Gastrocnemius medialis (tissue), 4 donors: ENCODE results near the gene RLN3. TPM values are rescaled to one million over a fixed set of nuclear protein-coding genes. Genes with fewer than 3 reads are reported as not detected.
"Not testable (repeated sequence)": the region's sequence is repeated elsewhere in the genome, so short reads cannot be mapped to it uniquely, and the experiment has no call there.

ENCODE experiments used
- ATAC-seq, 2 donors: fragments of 150-250 bp; one replicate each; pipeline ENCODE4 v1.9.1; 2016
- DNase-seq, 2 donors: peaks; one replicate each; pipeline ENCODE4 v3.0.0-alpha.2; 2019
- H3K27ac ChIP-seq, 4 donors: fragments of 200-600 bp; sonication (generic); 1 replicate in 1 of 4; 2 replicates in 3 of 4; pipeline ENCODE4 v1.5.1; 2016 to 2018; ENCODE audit warnings: mild to moderate bottlenecking in 2 of 4, moderate library complexity in 1 of 4
- H3K27me3 ChIP-seq, 3 donors: fragments of 200-600 bp; sonication (generic) in 2 of 3; 1 replicate in 1 of 3; 2 replicates in 2 of 3; pipeline versions ENCODE4 v1.5.1 to v1.6.0; 2016 to 2019; ENCODE audit warnings: mild to moderate bottlenecking in 1 of 3, moderate library complexity in 1 of 3
- H3K36me3 ChIP-seq, 2 donors: fragments of 200-600 bp; sonication (generic) in 1 of 2; one replicate each; pipeline ENCODE4 v1.5.1; 2017 to 2018
- H3K4me1 ChIP-seq, 2 donors: fragments of 200-600 bp; sonication (generic) in 1 of 2; one replicate each; pipeline ENCODE4 v1.5.1; 2016 to 2017; ENCODE audit warnings: mild to moderate bottlenecking in 2 of 2
- H3K4me3 ChIP-seq, 4 donors: fragments of 200-600 bp; sonication (generic) in 3 of 4; 1 replicate in 1 of 4; 2 replicates in 3 of 4; pipeline ENCODE4 v1.5.1; 2016 to 2019; ENCODE audit warnings: mild to moderate bottlenecking in 2 of 4
- H3K9me3 ChIP-seq, 3 donors: fragments of 200-600 bp; sonication (generic) in 2 of 3; 1 replicate in 1 of 3; 2 replicates in 2 of 3; pipeline ENCODE4 v1.5.1; 2016 to 2019
- CTCF ChIP-seq, 5 experiments: fragments of 450-650 bp in 3 of 5; fragments of 200-600 bp in 2 of 5; sonication (generic) in 2 of 5; IDR thresholded peaks in 4 of 5; conservative IDR thresholded peaks in 1 of 5; 1 replicate in 4 of 5; 2 replicates in 1 of 5; pipeline ENCODE4 v1.5.1; 2016 to 2019; ENCODE audit warnings: antibody characterized with exemption in 5 of 5, mild to moderate bottlenecking in 3 of 5, moderate library complexity in 3 of 5
- POLR2A ChIP-seq, 2 donors: fragments of 450-650 bp; IDR thresholded peaks; one replicate each; pipeline ENCODE4 v1.6.1; 2017; ENCODE audit warnings: antibody characterized with exemption in 2 of 2, mild to moderate bottlenecking in 2 of 2, moderate library complexity in 2 of 2
- in situ Hi-C, 4 donors: fragments of 200-750 bp; cut with MboI; loops; one replicate each; pipeline versions ENCODE4 v1.15.0 to v1.8.0; 2017; ENCODE audit warnings: low sequenced_read_pairs in 4 of 4
- intact Hi-C: fragments of 100-400 bp; cut with DNase I; formaldehyde crosslinking; loops from one replicate; pipeline ENCODE4 v1.15.1; 2023; ENCODE audit warnings: low total_unique reads
- total RNA-seq, 4 donors: library from RNA; depleted of rRNA; stranded (reverse); fragments of >200 nt; gene quantifications; one replicate each; pipeline versions ENCODE4 v1.1.0 to v1.2.3, GENCODE V29; 2016

The RLN3 gene
- total RNA-seq, 4 donors from 2014 or later = not detected

GRCh38 chr19:14019100-14019499 lies 8.8 kb upstream of the RLN3 start:
- Histone ChIP-seq H3K4me1 (no peaks in the 10 kb centered on the region), H3K27me3 (no peaks in the 10 kb centered on the region), H3K9me3 (no peaks in the 10 kb centered on the region), H3K4me3 (no peak overlapping the region), H3K27ac (no peak overlapping the region), H3K36me3 (no peaks in the 10 kb centered on the region)
- no peak for TF ChIP-seq CTCF (IDR thresholded peaks at IDR 0.05 in 4 of 5, conservative IDR thresholded peaks at IDR 0.05 in 1 of 5)
- no peak for TF ChIP-seq POLR2A (IDR thresholded peaks at IDR 0.05)
- in situ Hi-C loops (no loop called here), intact Hi-C loops (no loop called here)
- ATAC-seq = no peak
- DNase-seq = no peak

- ATAC-seq, H3K9me3 ChIP-seq, H3K4me3 ChIP-seq, H3K27ac ChIP-seq, H3K36me3 ChIP-seq, intact Hi-C loops, DNase-seq, H3K27me3 ChIP-seq, H3K4me1 ChIP-seq, in situ Hi-C loops: not testable (repeated sequence)
These were observed 8.2 kb upstream of the RLN3 start for GRCh38 chr19:14019739-14020138.

- no peak for TF ChIP-seq POLR2A (IDR thresholded peaks at IDR 0.05)
- no peak for TF ChIP-seq CTCF (IDR thresholded peaks at IDR 0.05 in 4 of 5, conservative IDR thresholded peaks at IDR 0.05 in 1 of 5)
- no peak overlapping the region for H3K4me3 ChIP-seq
- ATAC-seq (no peak), DNase-seq (no peak)
- no peaks in the 10 kb centered on the region for H3K36me3 ChIP-seq
- no peaks in the 10 kb centered on the region for H3K9me3 ChIP-seq
- no peaks in the 10 kb centered on the region for H3K4me1 ChIP-seq
- in situ Hi-C loops = no loop called here
- no peak overlapping the region for H3K27ac ChIP-seq
- intact Hi-C loops = no loop called here
- H3K27me3 ChIP-seq = no peaks in the 10 kb centered on the region
These were observed 6.5 kb upstream of the RLN3 start for GRCh38 chr19:14021474-14021873.

- Histone ChIP-seq H3K4me3 (no peak overlapping the region), H3K9me3 (no peaks in the 10 kb centered on the region), H3K27ac (no peak overlapping the region), H3K36me3 (no peaks in the 10 kb centered on the region), H3K4me1 (no peaks in the 10 kb centered on the region), H3K27me3 (no peaks in the 10 kb centered on the region)
- intact Hi-C loops = no loop called here
- in situ Hi-C loops = no loop called here
- DNase-seq (no peak), ATAC-seq (no peak)
- no peak for TF ChIP-seq CTCF (IDR thresholded peaks at IDR 0.05 in 4 of 5, conservative IDR thresholded peaks at IDR 0.05 in 1 of 5)
- TF ChIP-seq POLR2A (IDR thresholded peaks at IDR 0.05) = no peak
These were observed 5.5 kb upstream of the RLN3 start for GRCh38 chr19:14022469-14022868.

- intact Hi-C loops (no loop called here), in situ Hi-C loops (no loop called here)
- TF ChIP-seq POLR2A (IDR thresholded peaks at IDR 0.05) (no peak), CTCF (IDR thresholded peaks at IDR 0.05 in 4 of 5, conservative IDR thresholded peaks at IDR 0.05 in 1 of 5) (peak in 1 of 5 experiments; percentile 34)
- DNase-seq (no peak), ATAC-seq (peak in 1 of 2 donors; percentile 62)
- Histone ChIP-seq H3K27ac (peak overlapping the region in 2 of 4 donors; percentile 20 to 41), H3K4me1 (no peaks in the 10 kb centered on the region), H3K27me3 (no peaks in the 10 kb centered on the region), H3K9me3 (no peaks in the 10 kb centered on the region), H3K36me3 (no peaks in the 10 kb centered on the region), H3K4me3 (no peak overlapping the region)
These were observed 4.3 kb upstream of the RLN3 start for GRCh38 chr19:14023404-14024235.

- ATAC-seq, H3K9me3 ChIP-seq, H3K4me1 ChIP-seq, in situ Hi-C loops, DNase-seq, H3K4me3 ChIP-seq, intact Hi-C loops, H3K27ac ChIP-seq, H3K36me3 ChIP-seq, H3K27me3 ChIP-seq: not testable (repeated sequence)
These were observed 1.2 kb upstream of the RLN3 start for GRCh38 chr19:14026652-14027192.
